Stimulated activated CD8-positive, alpha-beta memory T cell treated with anti-CD3 and anti-CD28 coated beads, Interleukin-4, amount 100 ng/mL, for 24 hours (primary cell): ENCODE measurements around the gene DUS1L.
A peak's percentile ranks its signal among the peaks of the same experiment; 100 is the strongest.
"Not testable (repeated sequence)": the region's sequence is repeated elsewhere in the genome, so short reads cannot be mapped to it uniquely, and the experiment has no call there.

Experiments used
- DNase-seq: peaks from one replicate; pipeline ENCODE4 v3.0.0-alpha.2; 2020; ENCODE audit warnings: low read depth

DUS1L gene

DNA sequence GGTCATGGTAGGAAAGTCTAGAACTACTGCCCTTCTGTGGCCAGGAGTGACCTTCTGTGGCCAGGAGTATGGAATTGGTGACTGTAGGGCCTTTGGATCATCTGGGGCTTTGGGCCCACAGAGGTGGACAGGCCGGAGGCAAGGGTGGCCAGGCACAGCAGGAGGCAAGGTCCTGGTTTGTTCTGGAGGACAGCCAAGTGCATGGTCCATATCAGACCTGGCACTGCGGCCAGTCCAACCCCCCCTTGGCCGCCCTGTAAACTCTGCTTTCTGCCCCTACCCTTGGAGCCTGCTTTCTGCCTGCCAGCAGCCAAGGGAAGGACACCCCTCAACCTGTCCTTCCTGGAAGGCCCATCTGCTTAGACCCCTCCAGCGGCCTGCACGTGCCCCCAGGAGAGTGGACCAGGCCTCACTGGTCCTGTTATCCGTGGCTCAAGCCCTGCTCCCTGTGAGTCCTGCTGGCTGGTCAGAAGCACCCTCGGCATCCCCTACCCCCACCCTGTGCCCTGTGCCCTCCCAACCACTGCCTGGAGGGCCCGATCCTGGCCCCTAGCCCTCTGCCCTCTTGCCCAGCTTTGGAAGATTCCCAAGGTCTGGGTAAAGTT lies 25.8 kb downstream of the DUS1L start:
- no peak for DNase-seq

DNA sequence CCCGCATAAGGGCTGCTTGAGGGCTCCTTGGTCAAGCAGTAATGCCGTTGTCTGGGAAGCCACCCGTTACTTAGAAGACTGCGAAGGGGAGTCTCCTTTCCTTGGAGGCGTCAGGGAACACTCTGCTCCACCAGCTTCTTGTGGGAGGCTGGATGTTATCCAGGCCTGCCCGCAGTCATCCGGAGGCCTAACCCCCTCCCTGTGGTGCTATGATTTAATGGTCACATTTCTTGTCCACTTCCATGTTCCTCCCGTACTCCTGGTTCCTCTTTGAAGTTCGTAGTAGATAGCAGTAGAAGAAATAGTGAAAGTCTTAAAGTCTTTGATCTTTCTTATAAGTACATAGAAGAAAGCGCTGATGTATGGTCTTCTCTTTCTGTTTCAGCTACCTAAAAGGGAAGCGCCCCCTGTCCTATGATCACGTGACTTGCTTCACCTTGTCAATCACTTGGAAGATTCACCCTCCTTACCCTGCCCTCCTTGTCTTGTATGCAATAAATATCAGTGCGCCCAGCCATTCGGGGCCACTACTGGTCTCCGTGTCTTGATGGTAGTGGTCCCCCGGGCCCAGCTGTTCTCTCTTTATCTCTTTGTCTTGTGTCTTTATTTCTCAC lies 26.7 kb downstream of the DUS1L start:
- DNase-seq: not testable (repeated sequence)

DNA sequence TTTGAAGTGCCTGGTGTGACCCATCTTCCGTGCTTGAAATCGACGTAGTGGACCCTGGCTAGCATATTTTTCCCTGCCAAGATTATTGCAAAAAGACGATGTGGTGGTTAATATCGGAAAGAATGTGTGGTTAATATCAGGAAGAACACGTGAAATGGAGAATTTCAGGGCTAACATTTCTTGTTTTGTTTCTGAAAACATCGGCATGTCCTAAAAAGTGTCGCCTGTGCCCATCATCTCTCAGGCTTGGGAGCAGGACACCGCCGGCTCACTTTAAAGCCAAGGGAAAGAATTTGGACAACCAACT lies 27.8 kb downstream of the DUS1L start:
- no peak for DNase-seq

GRCh38 chr17:82037092-82037888 lies 28.3 kb downstream of the DUS1L start, which contains the start of gene DCXR:
DCXR (minus strand) TSS chr17:82037697; CDS start chr17:82037682, 15 bp downstream.
- peak; percentile 95 for DNase-seq

- DNase-seq: no peak
These were observed 28.9 kb downstream of the DUS1L start for GRCh38 chr17:82036634-82037091.

GRCh38 chr17:82035956-82036633 lies 29.5 kb downstream of the DUS1L start:
- no peak for DNase-seq

DNA sequence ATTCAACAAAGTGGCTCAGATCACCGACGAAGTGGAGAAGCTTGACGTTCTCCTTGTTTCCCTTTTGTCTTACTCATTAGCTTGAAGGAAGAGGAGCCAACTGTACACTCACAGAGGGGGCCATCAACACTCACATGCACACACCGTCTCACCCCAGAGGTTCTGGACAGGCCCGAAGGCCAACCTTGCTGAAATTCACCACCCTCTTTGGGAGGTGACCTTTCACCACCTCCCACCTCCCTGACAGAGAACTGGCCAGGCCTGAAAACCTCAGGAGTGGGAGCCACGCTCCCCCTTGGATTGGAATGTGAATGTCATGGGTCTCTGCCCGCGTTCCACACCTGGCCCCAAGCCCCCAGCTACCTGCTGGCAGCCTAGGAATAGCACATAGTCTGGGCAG lies 30.1 kb downstream of the DUS1L start:
- no peak for DNase-seq

GRCh38 chr17:82034371-82035011 lies 31.1 kb downstream of the DUS1L start:
- no peak for DNase-seq

- DNase-seq: no peak
These were observed 32.1 kb downstream of the DUS1L start for GRCh38 chr17:82033359-82034085.

DNA sequence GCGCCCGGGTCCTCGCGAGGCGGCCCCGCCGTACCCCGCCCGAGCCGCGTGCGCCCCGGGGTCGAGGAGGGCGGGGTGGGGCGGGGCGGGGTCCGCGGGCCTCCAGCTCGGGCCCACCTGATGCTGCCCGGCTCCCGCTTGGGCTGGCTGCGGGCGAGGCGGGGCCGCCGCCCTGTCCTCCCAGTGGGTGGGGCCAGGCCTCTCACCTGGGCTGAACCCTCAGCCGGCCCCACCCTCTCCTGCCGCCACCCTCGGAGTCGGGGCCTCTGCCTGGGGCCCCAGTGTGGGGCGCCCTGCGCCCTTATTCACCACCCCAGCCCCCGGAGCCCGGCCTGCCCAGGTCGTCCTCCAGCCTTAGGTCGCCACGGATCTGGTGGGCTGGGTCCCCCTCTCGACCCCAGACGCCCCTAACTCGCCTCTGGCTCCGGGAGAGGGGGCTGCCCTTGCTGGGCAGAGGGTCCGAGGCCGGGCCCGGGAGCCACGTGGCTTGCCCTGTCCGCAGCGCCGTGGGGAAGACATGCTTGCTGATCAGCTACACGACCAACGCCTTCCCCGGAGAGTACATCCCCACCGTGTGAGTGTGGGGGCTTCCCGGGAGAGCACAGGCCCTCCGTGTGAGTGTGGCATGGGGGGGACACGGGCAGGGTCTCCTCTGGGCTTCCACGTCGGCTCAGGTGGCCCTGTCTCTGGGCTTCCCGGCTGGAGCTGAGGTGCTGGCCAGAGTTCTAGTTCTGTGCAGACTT lies 33.5 kb downstream of the DUS1L start:
- DNase-seq: no peak

GRCh38 chr17:82031303-82031884 lies 34.2 kb downstream of the DUS1L start, which contains the start of gene RAC3:
RAC3 (plus strand) TSS chr17:82031678; CDS start chr17:82031762, 84 bp downstream.
- DNase-seq: no peak

DNA sequence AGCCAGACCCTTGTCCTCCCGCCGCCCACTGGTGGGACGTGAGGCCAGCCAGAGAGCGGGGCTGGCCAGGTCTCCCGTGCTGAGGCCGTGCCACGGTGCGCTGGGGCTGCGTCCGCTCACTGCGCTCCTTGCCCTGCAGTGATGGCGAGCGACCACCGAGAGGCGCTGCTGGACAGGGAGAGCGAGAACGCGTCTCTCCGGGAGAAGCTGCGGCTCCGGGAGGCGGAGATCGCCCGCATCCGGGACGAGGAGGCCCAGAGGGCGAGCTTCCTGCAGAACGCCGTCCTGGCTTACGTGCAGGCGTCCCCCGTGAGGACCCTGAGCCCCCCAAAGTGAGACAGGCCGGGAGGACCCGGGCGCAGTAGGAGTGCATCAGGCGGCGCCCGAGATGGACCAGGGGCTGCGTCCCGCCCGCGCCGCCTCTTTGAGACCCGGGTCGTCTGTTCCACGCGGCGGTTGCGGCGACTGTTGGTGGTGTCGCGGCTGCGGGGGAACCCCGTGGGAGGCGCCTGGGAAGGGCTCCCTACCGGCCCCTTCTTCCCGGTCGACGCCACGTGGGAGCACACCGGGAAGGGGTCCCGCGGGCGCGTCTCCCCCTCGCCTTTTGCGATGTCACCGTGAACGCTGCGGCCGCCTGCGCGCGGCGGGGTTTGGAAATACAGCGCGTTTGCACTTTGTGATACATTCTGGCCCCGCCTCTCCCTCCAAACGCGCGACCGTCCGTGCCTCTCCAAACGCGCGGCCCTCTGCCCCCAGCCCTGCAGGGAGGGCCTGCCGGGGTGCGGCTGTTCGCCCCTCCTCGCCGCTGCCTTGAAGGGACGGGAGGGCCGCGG lies 34.9 kb downstream of the DUS1L start:
- peak; percentile 68 for DNase-seq

DNA sequence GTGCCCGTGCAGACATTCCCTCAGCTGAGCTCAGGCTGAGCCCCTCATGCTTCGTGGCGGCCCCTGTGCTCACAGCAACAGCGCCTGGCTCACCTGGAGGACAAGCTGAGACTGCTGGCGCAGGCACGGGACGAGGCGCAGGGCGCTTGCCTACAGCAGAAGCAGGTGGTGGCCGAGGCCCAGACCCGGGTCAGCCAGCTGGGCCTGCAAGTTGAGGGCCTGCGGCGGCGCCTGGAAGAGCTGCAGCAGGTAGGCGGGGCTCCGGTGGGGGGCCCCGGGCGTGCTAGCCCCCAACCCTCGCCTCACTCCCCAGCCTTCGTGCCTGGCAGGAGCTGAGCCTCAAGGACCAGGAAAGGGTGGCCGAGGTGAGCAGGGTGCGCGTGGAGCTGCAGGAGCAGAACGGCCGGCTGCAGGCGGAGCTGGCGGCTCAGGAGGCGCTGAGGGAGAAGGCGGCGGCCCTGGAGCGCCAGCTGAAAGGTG lies 35.6 kb downstream of the DUS1L start:
- DNase-seq: no peak

- DNase-seq: no peak
These were observed 36.2 kb downstream of the DUS1L start for GRCh38 chr17:82029391-82029790.

DNA sequence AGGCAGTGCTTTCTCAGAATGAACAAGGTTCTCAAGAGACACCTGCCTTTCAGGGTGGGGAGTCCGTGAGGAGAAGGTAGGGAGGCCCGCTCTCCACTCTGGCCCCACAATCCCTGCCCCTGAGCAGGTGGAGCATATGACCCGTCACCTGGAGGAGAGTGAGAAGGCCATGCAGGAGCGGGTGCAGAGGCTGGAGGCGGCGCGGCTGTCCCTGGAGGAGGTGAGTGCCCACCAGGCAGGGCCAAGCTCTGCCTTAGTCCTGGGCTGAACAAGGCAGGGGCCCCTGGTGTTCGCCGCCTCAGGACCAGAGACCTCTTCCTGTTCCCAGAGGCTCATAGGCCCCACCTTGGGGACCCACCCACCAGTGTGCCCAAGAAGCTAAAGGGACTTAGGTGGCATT lies 36.6 kb downstream of the DUS1L start:
- DNase-seq: no peak

DNA sequence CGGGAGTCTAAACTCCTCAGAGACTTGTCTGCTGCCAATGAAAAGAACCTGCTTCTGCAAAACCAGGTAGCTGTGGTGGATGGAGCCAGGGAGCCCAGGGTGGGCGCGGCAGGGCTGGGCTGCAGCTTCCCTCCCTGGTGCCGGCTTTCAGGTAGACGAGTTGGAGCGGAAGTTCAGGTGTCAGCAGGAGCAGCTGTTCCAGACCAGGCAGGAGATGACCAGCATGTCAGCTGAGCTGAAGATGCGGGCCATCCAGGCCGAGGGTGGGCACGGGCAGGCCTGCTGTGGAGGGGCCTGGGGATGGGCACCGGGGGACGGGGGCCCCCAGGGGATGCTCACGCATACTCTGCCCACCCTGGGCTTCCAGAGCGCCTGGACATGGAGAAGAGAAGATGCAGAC lies 37.4 kb downstream of the DUS1L start:
- no peak for DNase-seq

DNA sequence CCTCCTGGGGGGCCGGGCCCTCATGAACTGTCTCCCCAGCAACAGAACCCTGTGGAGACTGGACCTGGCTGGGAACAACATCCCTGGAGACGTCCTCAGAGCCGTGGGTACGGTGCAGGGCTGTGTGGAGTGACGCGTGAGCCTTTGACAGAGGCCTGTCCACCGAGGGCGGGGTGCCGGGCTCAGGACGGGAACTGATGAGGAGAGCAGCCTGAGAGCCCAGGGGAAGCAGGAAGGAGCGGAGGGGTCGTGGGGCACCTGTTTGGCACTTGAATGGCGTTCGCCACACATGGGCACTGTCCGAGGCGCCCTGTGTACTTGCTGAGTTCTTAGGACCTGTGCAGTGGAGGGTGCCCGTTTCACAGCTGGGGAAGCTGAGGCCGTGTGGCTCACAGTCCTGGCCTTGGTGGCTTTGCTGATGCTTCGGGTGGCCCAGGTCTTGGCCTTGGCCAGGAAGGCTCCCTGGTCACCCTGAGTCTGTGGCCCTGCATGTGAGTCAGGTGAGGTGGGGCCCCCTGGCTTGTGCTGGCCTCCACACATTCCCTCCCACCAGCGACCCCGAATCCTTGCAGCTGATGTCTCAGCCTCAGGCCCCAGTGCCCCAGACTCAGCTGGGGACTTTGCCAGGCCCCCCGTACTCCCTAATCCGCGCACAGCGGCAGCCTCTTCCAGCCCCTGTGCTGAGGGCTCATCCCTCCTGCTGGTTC lies 40.0 kb downstream of the DUS1L start:
- DNase-seq: no peak

DNA sequence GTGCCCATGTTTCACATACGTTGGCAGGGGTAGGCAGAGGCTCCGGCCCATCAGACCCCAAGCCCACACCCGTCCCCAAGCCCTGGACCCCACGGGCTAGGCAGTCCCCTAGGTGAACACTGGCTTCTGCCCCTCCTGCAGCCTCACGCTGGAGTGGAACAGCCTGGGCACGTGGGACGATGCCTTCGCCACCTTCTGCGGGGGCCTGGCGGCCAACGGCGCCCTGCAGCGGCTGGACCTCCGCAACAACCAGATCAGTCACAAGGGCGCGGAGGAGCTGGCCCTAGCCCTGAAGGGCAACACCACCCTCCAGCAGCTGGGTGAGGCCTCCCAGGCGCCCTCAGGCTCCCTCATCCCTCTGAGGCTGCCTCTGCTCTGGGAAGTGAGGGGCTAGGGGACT lies 40.7 kb downstream of the DUS1L start:
- DNase-seq: no peak
